K562 (cell line): Measurements from ENCODE around the gene INMT. TPM values are rescaled to one million over a fixed set of nuclear protein-coding genes. Genes with fewer than 3 reads are reported as not detected.

Experiments
- BRCA1 ChIP-seq, 2 experiments: fragments of 450-650 bp in 1 of 2; sonication (generic) in 1 of 2; formaldehyde crosslinking in 1 of 2; IDR thresholded peaks; 2 replicates each; pipeline versions ENCODE4 v1.5.0 to v1.6.1; 2017 to 2020; ENCODE audit warnings: mild to moderate bottlenecking in 1 of 2, missing genetic modification reagents in 1 of 2
- CC2D1A ChIP-seq: fragments of 450-650 bp; IDR thresholded peaks from 2 replicates; pipeline ENCODE4 v1.6.1; 2017; ENCODE audit warnings: mild to moderate bottlenecking
- CHD1 ChIP-seq: fragments of 200-600 bp; sonication (generic); IDR thresholded peaks from one replicate; pipeline ENCODE4 v1.6.1; 2012; ENCODE audit warnings: mild to moderate bottlenecking, moderate library complexity, low read length, inconsistent platforms
- GATAD2A ChIP-seq: fragments of 450-650 bp; IDR thresholded peaks from 2 replicates; pipeline ENCODE4 v1.6.1; 2017
- GATAD2B ChIP-seq: fragments of 450-650 bp; IDR thresholded peaks from 2 replicates; pipeline ENCODE4 v1.6.1; 2017; ENCODE audit warnings: mild to moderate bottlenecking, borderline replicate concordance
- JUND ChIP-seq, 2 experiments: IDR thresholded peaks; 2 replicates in 1 of 2; 3 replicates in 1 of 2; pipeline ENCODE4 v1.6.1; 2011; ENCODE audit warnings: borderline replicate concordance in 2 of 2, low read depth in 2 of 2, low read length in 2 of 2, improper control_type of control experiment in 1 of 2, missing biosample characterization in 1 of 2, missing genetic modification characterization in 1 of 2, missing genetic modification reagents in 1 of 2
- RBFOX2 ChIP-seq: fragments of 200-400 bp; formaldehyde crosslinking; IDR thresholded peaks from 2 replicates; pipeline ENCODE4 v1.6.1; 2017; ENCODE audit warnings: low read depth, mild to moderate bottlenecking, low read length, moderate library complexity
- RFX7 ChIP-seq: fragments of 250-450 bp; sonication (Bioruptor Pico); IDR thresholded peaks from 2 replicates; pipeline ENCODE4 v1.5.1; 2021; ENCODE audit warnings: mild to moderate bottlenecking
- ZBTB1 ChIP-seq: sonication (generic); formaldehyde crosslinking; IDR thresholded peaks from 2 replicates; pipeline ENCODE4 v1.8.1; 2023; ENCODE audit warnings: missing genetic modification reagents, low read depth, mild to moderate bottlenecking, borderline replicate concordance
- ZNF699 ChIP-seq: fragments of 250-450 bp; sonication (Bioruptor Pico); IDR thresholded peaks from 2 replicates; pipeline ENCODE4 v1.8.0; 2021; ENCODE audit warnings: mild to moderate bottlenecking, moderate library complexity; ENCODE audit not compliant: insufficient replicate concordance
- polyA plus RNA-seq, 8 experiments: library from polyadenylated mRNA; depleted of rRNA in 4 of 8; stranded (reverse) in 5 of 8; unstranded in 3 of 8; fragments of >200 nt; fragmentation: Nextera tagmentation in 2 of 8; fragmentation: Illumina TruSeq in 1 of 8; extraction: Ambion mirVana in 2 of 8; extraction: Trizol in 1 of 8; gene quantifications; 2 replicates each; pipeline versions ENCODE4 v1.2.1 to v1.2.3, GENCODE V29; 2011 to 2014; ENCODE audit warnings: inconsistent platforms in 1 of 8, missing spikeins in 1 of 8
- total RNA-seq, 7 experiments: library from RNA; depleted of rRNA in 6 of 7; stranded (reverse); fragments of >200 nt in 6 of 7; fragmentation: Illumina TruSeq in 2 of 7; extraction: Trizol in 2 of 7; gene quantifications; 2 replicates each; pipeline versions ENCODE4 v1.2.1 to v1.2.3, GENCODE V29; 2011 to 2021; ENCODE audit warnings: low replicate concordance in 1 of 7
- TF ChIP-seq, protein P1 (sequence below): fragments of 450-650 bp; IDR thresholded peaks from 2 replicates; pipeline ENCODE4 v1.6.1; 2014; ENCODE audit warnings: low read depth, mild to moderate bottlenecking, moderate library complexity, borderline replicate concordance
- TF ChIP-seq, protein P2 (sequence below), 2 experiments: fragments of 450-650 bp in 1 of 2; sonication (generic) in 1 of 2; formaldehyde crosslinking; conservative IDR thresholded peaks; 2 replicates each; pipeline versions ENCODE4 v1.4.0 to v1.8.1; 2020 to 2022; ENCODE audit warnings: mild to moderate bottlenecking in 1 of 2, missing genetic modification reagents in 1 of 2
- TF ChIP-seq, protein P3 (sequence below), 2 experiments: fragments of 450-650 bp in 1 of 2; sonication (generic) in 1 of 2; formaldehyde crosslinking in 1 of 2; IDR thresholded peaks; 2 replicates each; pipeline versions ENCODE4 v1.7.1 to v1.9.0; 2016 to 2022; ENCODE audit warnings: inconsistent platforms in 1 of 2, mild to moderate bottlenecking in 1 of 2, missing genetic modification reagents in 1 of 2

The INMT gene
- total and polyA plus RNA-seq, 9 of the 15 experiments (the other 6 are each of a cell fraction or from before 2014, with no cell fraction given) = 0.04 to 0.27 TPM; not detected in 7

DNA sequence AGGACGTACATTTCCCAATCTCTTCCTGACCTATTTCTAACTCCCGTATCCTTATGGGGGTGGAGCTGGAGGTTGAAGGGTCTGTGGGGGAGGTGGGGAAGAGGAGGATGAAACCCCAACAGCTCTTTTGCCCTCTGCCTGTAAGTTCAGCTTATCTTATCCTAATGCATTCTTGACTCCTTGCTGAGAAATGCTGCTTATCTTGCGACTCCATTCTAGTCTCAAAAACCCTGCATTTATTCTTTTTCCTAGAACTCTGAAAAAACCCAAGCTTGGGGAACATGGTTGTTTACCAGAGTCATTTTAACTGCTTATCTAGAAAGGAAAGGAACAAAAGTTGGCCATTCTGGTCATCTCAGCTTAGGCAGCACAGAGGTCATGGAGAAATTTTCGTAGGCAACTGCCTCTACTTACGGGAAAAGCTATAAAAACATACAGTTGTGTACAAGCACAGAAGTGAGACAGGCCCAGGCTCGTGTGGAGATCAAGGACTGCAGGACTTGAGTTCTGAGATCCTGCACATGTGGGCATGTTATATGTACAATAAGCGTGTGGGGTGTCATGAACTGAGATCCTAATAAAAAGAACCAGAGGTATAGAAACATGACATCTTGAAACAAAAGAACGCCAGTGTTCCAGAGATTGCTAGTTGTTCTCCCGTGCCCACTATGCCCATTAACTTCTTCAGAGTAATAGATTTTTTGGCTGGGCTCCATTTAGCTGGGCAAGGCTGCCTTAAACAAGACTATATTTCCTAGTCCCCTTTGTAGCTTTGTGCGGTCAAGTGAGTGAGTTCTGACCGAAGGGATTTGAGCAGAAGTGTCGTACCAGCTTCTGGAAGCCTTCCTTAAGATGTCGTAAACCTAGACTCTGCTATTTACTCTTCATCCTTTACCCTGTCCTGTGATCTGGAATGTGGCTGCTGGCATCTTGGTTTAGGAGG lies 9.6 kb downstream of the INMT start (continued):
- TF ChIP-seq, protein P1, sequence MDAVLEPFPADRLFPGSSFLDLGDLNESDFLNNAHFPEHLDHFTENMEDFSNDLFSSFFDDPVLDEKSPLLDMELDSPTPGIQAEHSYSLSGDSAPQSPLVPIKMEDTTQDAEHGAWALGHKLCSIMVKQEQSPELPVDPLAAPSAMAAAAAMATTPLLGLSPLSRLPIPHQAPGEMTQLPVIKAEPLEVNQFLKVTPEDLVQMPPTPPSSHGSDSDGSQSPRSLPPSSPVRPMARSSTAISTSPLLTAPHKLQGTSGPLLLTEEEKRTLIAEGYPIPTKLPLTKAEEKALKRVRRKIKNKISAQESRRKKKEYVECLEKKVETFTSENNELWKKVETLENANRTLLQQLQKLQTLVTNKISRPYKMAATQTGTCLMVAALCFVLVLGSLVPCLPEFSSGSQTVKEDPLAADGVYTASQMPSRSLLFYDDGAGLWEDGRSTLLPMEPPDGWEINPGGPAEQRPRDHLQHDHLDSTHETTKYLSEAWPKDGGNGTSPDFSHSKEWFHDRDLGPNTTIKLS = peak; percentile 73
- peak; percentile 97 for TF ChIP-seq GATAD2A
- TF ChIP-seq JUND (IDR thresholded peaks at IDR 0.05; ENCODE audit: borderline replicate concordance, low read depth, low read length) = peak; percentile 83
- TF ChIP-seq JUND (tag; IDR thresholded peaks at IDR 0.05; ENCODE audit: borderline replicate concordance, low read depth, low read length) = no peak; the same call in 2 of the 3 replicates
- no peak for TF ChIP-seq ZNF699 (CRISPR knock-in tag)
- no peak for TF ChIP-seq BRCA1 (IDR thresholded peaks at IDR 0.05)
- no peak for TF ChIP-seq BRCA1 (CRISPR knock-in tag; IDR thresholded peaks at IDR 0.05)
- TF ChIP-seq RFX7 (CRISPR knock-in tag) = no peak
- TF ChIP-seq CC2D1A = peak; percentile 97; the same call in 1 of the 2 replicates
- no peak for TF ChIP-seq RBFOX2
- no peak for TF ChIP-seq ZBTB1 (CRISPR knock-in tag)
- TF ChIP-seq GATAD2B = peak; percentile 91
- TF ChIP-seq, protein P2, sequence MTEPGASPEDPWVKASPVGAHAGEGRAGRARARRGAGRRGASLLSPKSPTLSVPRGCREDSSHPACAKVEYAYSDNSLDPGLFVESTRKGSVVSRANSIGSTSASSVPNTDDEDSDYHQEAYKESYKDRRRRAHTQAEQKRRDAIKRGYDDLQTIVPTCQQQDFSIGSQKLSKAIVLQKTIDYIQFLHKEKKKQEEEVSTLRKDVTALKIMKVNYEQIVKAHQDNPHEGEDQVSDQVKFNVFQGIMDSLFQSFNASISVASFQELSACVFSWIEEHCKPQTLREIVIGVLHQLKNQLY (CRISPR knock-in tag; conservative IDR thresholded peaks at IDR 0.05) = no peak
- TF ChIP-seq, protein P3, sequence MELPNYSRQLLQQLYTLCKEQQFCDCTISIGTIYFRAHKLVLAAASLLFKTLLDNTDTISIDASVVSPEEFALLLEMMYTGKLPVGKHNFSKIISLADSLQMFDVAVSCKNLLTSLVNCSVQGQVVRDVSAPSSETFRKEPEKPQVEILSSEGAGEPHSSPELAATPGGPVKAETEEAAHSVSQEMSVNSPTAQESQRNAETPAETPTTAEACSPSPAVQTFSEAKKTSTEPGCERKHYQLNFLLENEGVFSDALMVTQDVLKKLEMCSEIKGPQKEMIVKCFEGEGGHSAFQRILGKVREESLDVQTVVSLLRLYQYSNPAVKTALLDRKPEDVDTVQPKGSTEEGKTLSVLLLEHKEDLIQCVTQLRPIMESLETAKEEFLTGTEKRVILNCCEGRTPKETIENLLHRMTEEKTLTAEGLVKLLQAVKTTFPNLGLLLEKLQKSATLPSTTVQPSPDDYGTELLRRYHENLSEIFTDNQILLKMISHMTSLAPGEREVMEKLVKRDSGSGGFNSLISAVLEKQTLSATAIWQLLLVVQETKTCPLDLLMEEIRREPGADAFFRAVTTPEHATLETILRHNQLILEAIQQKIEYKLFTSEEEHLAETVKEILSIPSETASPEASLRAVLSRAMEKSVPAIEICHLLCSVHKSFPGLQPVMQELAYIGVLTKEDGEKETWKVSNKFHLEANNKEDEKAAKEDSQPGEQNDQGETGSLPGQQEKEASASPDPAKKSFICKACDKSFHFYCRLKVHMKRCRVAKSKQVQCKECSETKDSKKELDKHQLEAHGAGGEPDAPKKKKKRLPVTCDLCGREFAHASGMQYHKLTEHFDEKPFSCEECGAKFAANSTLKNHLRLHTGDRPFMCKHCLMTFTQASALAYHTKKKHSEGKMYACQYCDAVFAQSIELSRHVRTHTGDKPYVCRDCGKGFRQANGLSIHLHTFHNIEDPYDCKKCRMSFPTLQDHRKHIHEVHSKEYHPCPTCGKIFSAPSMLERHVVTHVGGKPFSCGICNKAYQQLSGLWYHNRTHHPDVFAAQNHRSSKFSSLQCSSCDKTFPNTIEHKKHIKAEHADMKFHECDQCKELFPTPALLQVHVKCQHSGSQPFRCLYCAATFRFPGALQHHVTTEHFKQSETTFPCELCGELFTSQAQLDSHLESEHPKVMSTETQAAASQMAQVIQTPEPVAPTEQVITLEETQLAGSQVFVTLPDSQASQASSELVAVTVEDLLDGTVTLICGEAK (IDR thresholded peaks at IDR 0.05) = 0 out of 2 replicates have a peak, but pooled peaks have one; percentile 17
- TF ChIP-seq, protein P3 (CRISPR knock-in tag; IDR thresholded peaks at IDR 0.05) = no peak
- no peak for TF ChIP-seq CHD1
